K562 (cell line): ENCODE data around the gene TRNP1. TPM values are rescaled to one million over a fixed set of nuclear protein-coding genes. Genes with fewer than 3 reads are reported as not detected.
A peak's percentile ranks its signal among the peaks of the same experiment; 100 is the strongest.

Experiments used
- ATAC-seq: fragments of 200-7000 bp; cut with Tn5 transposase; 3 replicates; pipeline ENCODE4 v1.9.1; 2020; ENCODE audit warnings: moderate library complexity
- BruUV-seq: library from RNA; stranded (reverse); fragments of 400-500 nt; replicated peaks from 2 replicates; lab custom pipeline; 2021; lab: Mats Ljungman, UMichigan
- CTCF ChIA-PET: fragments of 300-600 bp; formaldehyde crosslinking; extraction: SDS; loops from one replicate; lab custom pipeline; 2021; ENCODE audit warnings: low intra/inter-chr PET ratio; lab: Yijun Ruan, JAX
- POLR2A ChIA-PET: fragments of 300-600, 350-650 bp; sonication (Branson Sonifier 250); formaldehyde crosslinking; extraction: SDS; loops from one replicate; lab custom pipeline; 2021; ENCODE audit warnings: antibody characterized with exemption, inconsistent platforms; lab: Yijun Ruan, JAX
- DNase-seq, 4 experiments: peaks; one replicate each; pipeline versions ENCODE4 v3.0.0 to v3.0.0-alpha.2; 2011 to 2018; ENCODE audit warnings: low spot score in 3 of 4, mixed read lengths in 3 of 4; ENCODE audit errors: extremely low read depth in 1 of 4
- FAIRE-seq: peaks from 2 replicates; lab custom pipeline; 2011; peaks lifted over from hg19 to GRCh38; lab: Jason Lieb, UNC
- H2AFZ ChIP-seq: 2 replicates; pipeline ENCODE4 v1.6.0; 2011; ENCODE audit warnings: low read depth, low read length, control low read depth, inconsistent platforms
- H3K27ac ChIP-seq: fragments of 200-600 bp; 3 replicates; pipeline ENCODE4 v1.8.0; 2011; ENCODE audit warnings: low read depth, mild to moderate bottlenecking, control low read depth, inconsistent platforms, low read length, moderate library complexity, mixed read lengths; ENCODE audit errors: extremely low read depth
- H3K27me3 ChIP-seq, 2 experiments: fragments of 300-600 bp in 1 of 2; 2 replicates in 1 of 2; 3 replicates in 1 of 2; pipeline versions ENCODE4 v1.6.0 to v1.8.0; 2011; ENCODE audit warnings: inconsistent platforms in 2 of 2, low read length in 2 of 2, mild to moderate bottlenecking in 1 of 2, mixed read lengths in 1 of 2, moderate library complexity in 1 of 2; ENCODE audit not compliant: control insufficient read depth in 2 of 2, insufficient read depth in 2 of 2
- H3K36me3 ChIP-seq: fragments of 300-600 bp; 3 replicates; pipeline ENCODE4 v1.8.0; 2011; ENCODE audit warnings: mild to moderate bottlenecking, low read length, inconsistent platforms; ENCODE audit not compliant: control insufficient read depth, insufficient read depth
- H3K4me1 ChIP-seq, 2 experiments: fragments of 200-600 bp in 1 of 2; replicated peaks in 1 of 2; 2 replicates in 1 of 2; 3 replicates in 1 of 2; pipeline versions ENCODE4 v1.5.1 to v1.8.0; 2011; ENCODE audit warnings: inconsistent platforms in 2 of 2, low read length in 2 of 2, mild to moderate bottlenecking in 1 of 2, mixed read lengths in 1 of 2, moderate library complexity in 1 of 2; ENCODE audit not compliant: control insufficient read depth in 2 of 2, insufficient read depth in 2 of 2
- H3K4me2 ChIP-seq: 2 replicates; pipeline ENCODE4 v1.6.1; 2011; ENCODE audit warnings: low read length, control low read depth, inconsistent platforms, mixed read lengths; ENCODE audit not compliant: insufficient read depth
- H3K4me3 ChIP-seq: fragments of 200-600 bp; sonication (generic), shearing (Covaris generic); 2 replicates; pipeline ENCODE4 v1.5.1; 2016; ENCODE audit warnings: control low read depth, inconsistent platforms
- H3K79me2 ChIP-seq: fragments of 200-600 bp; 3 replicates; pipeline ENCODE4 v1.8.0; 2011; ENCODE audit warnings: low read length, inconsistent platforms; ENCODE audit not compliant: control insufficient read depth, insufficient read depth
- H3K9ac ChIP-seq, 2 experiments: 2 replicates each; pipeline versions ENCODE4 v1.6.0 to v1.6.1; 2011; ENCODE audit warnings: low read depth in 2 of 2, low read length in 2 of 2, control low read depth in 1 of 2, inconsistent platforms in 1 of 2, mild to moderate bottlenecking in 1 of 2, mixed read lengths in 1 of 2; ENCODE audit not compliant: insufficient read depth in 1 of 2
- H3K9me1 ChIP-seq: one replicate; pipeline ENCODE4 v1.6.0; 2011; ENCODE audit warnings: inconsistent platforms, mild to moderate bottlenecking, low read length, moderate library complexity; ENCODE audit not compliant: control insufficient read depth, insufficient read depth
- H3K9me3 ChIP-seq: replicated peaks from 2 replicates; pipeline ENCODE4 v1.5.1; 2011; ENCODE audit warnings: low read depth, low read length, inconsistent platforms; ENCODE audit not compliant: control insufficient read depth, insufficient read depth
- H4K20me1 ChIP-seq: replicated peaks from 2 replicates; pipeline ENCODE4 v1.6.1; 2011; ENCODE audit warnings: low read length, inconsistent platforms, mixed read lengths; ENCODE audit not compliant: control insufficient read depth, insufficient read depth
- DNMT1 ChIP-seq: fragments of 450-650 bp; IDR thresholded peaks from 2 replicates; pipeline ENCODE4 v1.6.1; 2016; ENCODE audit warnings: antibody characterized with exemption, mild to moderate bottlenecking
- ETV1 ChIP-seq: fragments of 450-650 bp; conservative IDR thresholded peaks from 2 replicates; pipeline ENCODE4 v1.6.1; 2016; ENCODE audit warnings: missing genetic modification characterization, control low read depth, low read depth, missing compliant biosample characterization
- IRF2 ChIP-seq: sonication (generic); formaldehyde crosslinking; IDR thresholded peaks from 2 replicates; pipeline ENCODE4 v1.8.1; 2022; ENCODE audit warnings: mild to moderate bottlenecking, missing genetic modification reagents
- LCOR ChIP-seq: sonication (generic); formaldehyde crosslinking; IDR thresholded peaks from 2 replicates; pipeline ENCODE4 v1.8.0; 2022; ENCODE audit warnings: mild to moderate bottlenecking, missing genetic modification reagents
- ZFP36 ChIP-seq: fragments of 150-350 bp; IDR thresholded peaks from 2 replicates; pipeline ENCODE4 v1.6.1; 2018; ENCODE audit warnings: low read length, low read depth; ENCODE audit not compliant: partially characterized antibody
- WGBS: fragments of 100-300 bp; shearing (Covaris generic); methylation state at CpG from one replicate; pipeline ENCODE4 v1.1.6; 2016; ENCODE audit warnings: low coverage, mixed read lengths; ENCODE audit not compliant: insufficient coverage; ENCODE audit errors: missing lambda C conversion rate; 5-methylcytosine and 5-hydroxymethylcytosine counted together
- in situ Hi-C: fragments of 300-500 bp; cut with MboI; formaldehyde crosslinking; loops from 4 replicates; pipeline ENCODE4 v1.15.0; 2018; ENCODE audit warnings: inconsistent platforms, mixed read lengths
- intact Hi-C: fragments of 100-400 bp; cut with micrococcal nuclease; formaldehyde crosslinking; loops from 2 replicates; pipeline ENCODE4 v1.14.2; 2022
- polyA plus RNA-seq, 8 experiments: library from polyadenylated mRNA; depleted of rRNA in 4 of 8; stranded (reverse) in 5 of 8; unstranded in 3 of 8; fragments of >200 nt; fragmentation: Nextera tagmentation in 2 of 8; fragmentation: Illumina TruSeq in 1 of 8; extraction: Ambion mirVana in 2 of 8; extraction: Trizol in 1 of 8; gene quantifications; 2 replicates each; pipeline versions ENCODE4 v1.2.1 to v1.2.3, GENCODE V29; 2011 to 2014; ENCODE audit warnings: inconsistent platforms in 1 of 8, missing spikeins in 1 of 8
- total RNA-seq, 7 experiments: library from RNA; depleted of rRNA in 6 of 7; stranded (reverse); fragments of >200 nt in 6 of 7; fragmentation: Illumina TruSeq in 2 of 7; extraction: Trizol in 2 of 7; gene quantifications; 2 replicates each; pipeline versions ENCODE4 v1.2.1 to v1.2.3, GENCODE V29; 2011 to 2021; ENCODE audit warnings: low replicate concordance in 1 of 7
- TF ChIP-seq, protein P1 (sequence below): IDR thresholded peaks from 3 replicates; pipeline ENCODE4 v1.6.1; 2011; ENCODE audit warnings: borderline replicate concordance, mild to moderate bottlenecking, moderate library complexity; ENCODE audit not compliant: insufficient read length; ENCODE audit errors: extremely low read depth
- TF ChIP-seq, protein P2 (sequence below): sonication (generic); formaldehyde crosslinking; IDR thresholded peaks from 2 replicates; pipeline ENCODE4 v1.4.0; 2020; ENCODE audit warnings: mild to moderate bottlenecking, missing genetic modification reagents

TRNP1 gene
- total and polyA plus RNA-seq, 9 of the 15 experiments (the other 6 are each of a cell fraction or from before 2014, with no cell fraction given): 0.03 to 1.3 (median 0.95) TPM

DNA sequence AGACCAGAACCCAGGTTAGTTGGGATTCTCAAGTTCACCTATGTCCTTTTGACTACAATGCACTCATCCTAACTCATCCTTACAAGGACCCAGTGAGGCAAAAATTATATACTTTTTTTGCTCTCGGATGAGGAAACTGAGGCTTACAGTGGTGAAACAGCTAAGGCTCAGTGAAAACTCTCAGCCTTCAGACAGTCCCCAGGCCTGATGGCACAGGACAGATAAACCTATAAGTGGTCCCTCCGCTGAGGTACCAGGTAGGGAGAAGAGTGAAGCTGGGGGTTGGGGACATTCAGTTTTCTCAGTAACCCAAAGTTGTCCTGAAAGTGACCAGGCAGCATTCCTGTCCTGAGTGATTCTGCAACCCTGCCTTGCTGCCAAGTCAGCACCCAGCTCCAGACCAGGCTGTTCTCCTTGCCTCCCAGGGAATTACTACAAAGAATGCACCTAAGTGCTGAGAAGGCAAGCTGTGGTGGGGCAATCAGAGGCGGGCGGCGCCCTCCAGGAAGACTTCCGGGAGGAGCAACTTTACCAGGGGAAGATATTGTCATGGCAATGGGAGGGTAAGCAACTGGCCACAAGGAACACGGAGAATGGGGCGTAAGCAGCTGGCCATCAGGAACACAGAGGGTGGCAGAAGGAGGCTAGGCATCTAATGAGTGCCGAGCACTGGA, 14.6 kb downstream of the TRNP1 start:
- 55% methylated on average over 9 of the region's 9 CpGs for WGBS
- Histone ChIP-seq H3K4me3 (no peak overlapping the region), H3K9me1 (peaks cover 5% of the 10 kb centered on the region), H3K4me2 (no peak overlapping the region), H3K9me3 (no peaks in the 10 kb centered on the region), H4K20me1 (peaks cover 7% of the 10 kb centered on the region; the same call in 1 of the 2 replicates), H3K27me3 (no peaks in the 10 kb centered on the region), H3K79me2 (no peaks in the 10 kb centered on the region), H3K4me1 (peaks cover 35 to 57% of the 10 kb centered on the region in 2 experiments), H3K36me3 (no peaks in the 10 kb centered on the region), H3K9ac (peak overlapping the region in 1 of 2 experiments; percentile 66; a peak in 1 of 4 replicates), H3K27ac (no peak overlapping the region), H2AFZ (no peak overlapping the region)
- no peak for FAIRE-seq
- DNase-seq: no peak
- intact Hi-C loops (no loop called here), in situ Hi-C loops (no loop called here)
- CTCF ChIA-PET: no interaction called here
- no TSS peak for BruUV-seq
- POLR2A ChIA-PET: interaction anchor here (0.6 to 0.7 kb wide), 3 partner anchors 13 to 108 kb away, joined by 3 read pairs; no protein-coding TSS in a partner anchor
- TF ChIP-seq DNMT1 (no peak), IRF2 (CRISPR knock-in tag) (no peak), LCOR (CRISPR knock-in tag) (no peak), ZFP36 (peak; percentile 6), ETV1 (tag) (no peak)
- TF ChIP-seq, protein P1, sequence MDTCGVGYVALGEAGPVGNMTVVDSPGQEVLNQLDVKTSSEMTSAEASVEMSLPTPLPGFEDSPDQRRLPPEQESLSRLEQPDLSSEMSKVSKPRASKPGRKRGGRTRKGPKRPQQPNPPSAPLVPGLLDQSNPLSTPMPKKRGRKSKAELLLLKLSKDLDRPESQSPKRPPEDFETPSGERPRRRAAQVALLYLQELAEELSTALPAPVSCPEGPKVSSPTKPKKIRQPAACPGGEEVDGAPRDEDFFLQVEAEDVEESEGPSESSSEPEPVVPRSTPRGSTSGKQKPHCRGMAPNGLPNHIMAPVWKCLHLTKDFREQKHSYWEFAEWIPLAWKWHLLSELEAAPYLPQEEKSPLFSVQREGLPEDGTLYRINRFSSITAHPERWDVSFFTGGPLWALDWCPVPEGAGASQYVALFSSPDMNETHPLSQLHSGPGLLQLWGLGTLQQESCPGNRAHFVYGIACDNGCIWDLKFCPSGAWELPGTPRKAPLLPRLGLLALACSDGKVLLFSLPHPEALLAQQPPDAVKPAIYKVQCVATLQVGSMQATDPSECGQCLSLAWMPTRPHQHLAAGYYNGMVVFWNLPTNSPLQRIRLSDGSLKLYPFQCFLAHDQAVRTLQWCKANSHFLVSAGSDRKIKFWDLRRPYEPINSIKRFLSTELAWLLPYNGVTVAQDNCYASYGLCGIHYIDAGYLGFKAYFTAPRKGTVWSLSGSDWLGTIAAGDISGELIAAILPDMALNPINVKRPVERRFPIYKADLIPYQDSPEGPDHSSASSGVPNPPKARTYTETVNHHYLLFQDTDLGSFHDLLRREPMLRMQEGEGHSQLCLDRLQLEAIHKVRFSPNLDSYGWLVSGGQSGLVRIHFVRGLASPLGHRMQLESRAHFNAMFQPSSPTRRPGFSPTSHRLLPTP: no peak
- TF ChIP-seq, protein P2, sequence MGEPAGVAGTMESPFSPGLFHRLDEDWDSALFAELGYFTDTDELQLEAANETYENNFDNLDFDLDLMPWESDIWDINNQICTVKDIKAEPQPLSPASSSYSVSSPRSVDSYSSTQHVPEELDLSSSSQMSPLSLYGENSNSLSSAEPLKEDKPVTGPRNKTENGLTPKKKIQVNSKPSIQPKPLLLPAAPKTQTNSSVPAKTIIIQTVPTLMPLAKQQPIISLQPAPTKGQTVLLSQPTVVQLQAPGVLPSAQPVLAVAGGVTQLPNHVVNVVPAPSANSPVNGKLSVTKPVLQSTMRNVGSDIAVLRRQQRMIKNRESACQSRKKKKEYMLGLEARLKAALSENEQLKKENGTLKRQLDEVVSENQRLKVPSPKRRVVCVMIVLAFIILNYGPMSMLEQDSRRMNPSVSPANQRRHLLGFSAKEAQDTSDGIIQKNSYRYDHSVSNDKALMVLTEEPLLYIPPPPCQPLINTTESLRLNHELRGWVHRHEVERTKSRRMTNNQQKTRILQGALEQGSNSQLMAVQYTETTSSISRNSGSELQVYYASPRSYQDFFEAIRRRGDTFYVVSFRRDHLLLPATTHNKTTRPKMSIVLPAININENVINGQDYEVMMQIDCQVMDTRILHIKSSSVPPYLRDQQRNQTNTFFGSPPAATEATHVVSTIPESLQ: no peak
- no peak for ATAC-seq
